Measurements from ENCODE around the gene BIN2. TPM values are rescaled to one million over a fixed set of nuclear protein-coding genes. Genes with fewer than 3 reads are reported as not detected.
A peak's percentile ranks its signal among the peaks of the same experiment; 100 is the strongest.
"Not testable (repeated sequence)": the region's sequence is repeated elsewhere in the genome, so short reads cannot be mapped to it uniquely, and the experiment has no call there.

Gene BIN2
- total RNA-seq, 1 experiment from 2014 or later = not detected

DNA sequence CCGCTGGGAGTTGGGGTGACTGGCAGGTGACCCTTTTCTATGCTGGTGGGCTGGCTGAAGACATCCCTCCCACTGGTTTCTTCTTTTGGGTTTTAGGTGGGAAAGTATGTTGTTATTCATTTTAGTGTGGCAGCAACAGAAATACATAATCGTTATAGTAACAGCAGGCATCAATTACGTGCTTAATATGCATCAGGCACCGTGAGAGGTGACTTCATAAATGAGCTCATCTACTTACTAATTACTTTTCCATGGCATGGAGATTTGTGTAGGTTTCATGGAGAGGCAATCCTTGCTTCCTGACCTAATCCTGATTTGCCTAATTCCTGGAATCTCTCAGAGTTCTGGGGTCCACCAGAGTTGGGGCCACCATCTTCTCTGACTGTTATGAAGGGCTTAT is 35.9 kb upstream of the BIN2 start:
- DNase-seq = no peak

GRCh38 chr12:51358496-51358895 is 34.5 kb upstream of the BIN2 start:
- no peaks in the 10 kb centered on the region for H3K4me1 ChIP-seq

More for the DNA sequence above, 35.9 kb upstream of the BIN2 start:
- no peak overlapping the region for H3K4me3 ChIP-seq
- H3K36me3 ChIP-seq = no peaks in the 10 kb centered on the region
- H3K27me3 ChIP-seq = peaks cover 5% of the 10 kb centered on the region; the same call in 1 of the 2 replicates
- no peak overlapping the region for H3K27ac ChIP-seq
- H3K4me1 ChIP-seq = no peaks in the 10 kb centered on the region
- H3K9me3 ChIP-seq (replicated peaks) = no peaks in the 10 kb centered on the region

GRCh38 chr12:51357374-51358047 is 33.5 kb upstream of the BIN2 start:
- Histone ChIP-seq H3K27me3 (peaks cover 5% of the 10 kb centered on the region; the same call in 1 of the 2 replicates), H3K36me3 (no peaks in the 10 kb centered on the region), H3K4me1 (no peaks in the 10 kb centered on the region), H3K4me3 (no peak overlapping the region), H3K27ac (no peak overlapping the region), H3K9me3 (replicated peaks) (no peaks in the 10 kb centered on the region)
- no peak for DNase-seq

More at GRCh38 chr12:51358496-51358895, 34.5 kb upstream of the BIN2 start:
- no peaks in the 10 kb centered on the region for H3K9me3 ChIP-seq (replicated peaks)
- H3K4me3 ChIP-seq = no peak overlapping the region
- DNase-seq = no peak
- no peak overlapping the region for H3K27ac ChIP-seq
- peaks cover 5% of the 10 kb centered on the region; the same call in 1 of the 2 replicates for H3K27me3 ChIP-seq
- H3K36me3 ChIP-seq = no peaks in the 10 kb centered on the region

DNA sequence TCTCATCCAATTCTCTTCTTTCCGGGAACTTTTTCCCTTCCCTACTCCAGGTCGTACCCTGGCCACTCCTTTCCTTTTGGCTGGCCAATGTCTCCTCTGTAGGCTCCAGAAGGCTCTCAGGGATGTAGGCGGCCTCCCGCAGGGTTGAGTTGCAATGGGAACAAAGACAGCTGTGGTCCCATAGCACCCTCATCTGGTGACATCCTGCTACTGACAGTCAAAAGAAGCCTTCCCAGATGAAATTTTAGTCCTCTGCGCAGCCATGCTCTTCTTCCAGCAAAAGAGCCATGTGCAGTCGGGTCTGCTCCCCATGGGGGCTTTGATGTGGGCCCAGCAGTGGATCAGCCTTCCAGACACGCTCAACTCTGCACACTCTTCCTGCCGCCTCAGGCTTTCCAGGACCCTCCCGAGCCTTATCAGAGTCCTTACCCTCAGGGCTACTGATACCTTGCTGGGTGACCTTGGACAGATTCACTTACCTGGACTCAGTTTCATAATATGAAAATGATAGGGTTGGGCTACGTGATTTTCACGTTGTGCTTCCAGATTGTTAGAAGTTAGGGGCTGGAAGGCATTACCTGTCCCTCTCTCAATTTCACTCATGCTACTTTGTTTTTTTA is 28.0 kb upstream of the BIN2 start:
- Histone ChIP-seq H3K27ac (no peak overlapping the region), H3K4me3 (no peak overlapping the region), H3K27me3 (peaks cover 3% of the 10 kb centered on the region), H3K4me1 (no peaks in the 10 kb centered on the region), H3K9me3 (replicated peaks) (no peaks in the 10 kb centered on the region), H3K36me3 (no peaks in the 10 kb centered on the region)
- DNase-seq = peak; percentile 74 to 90

DNA sequence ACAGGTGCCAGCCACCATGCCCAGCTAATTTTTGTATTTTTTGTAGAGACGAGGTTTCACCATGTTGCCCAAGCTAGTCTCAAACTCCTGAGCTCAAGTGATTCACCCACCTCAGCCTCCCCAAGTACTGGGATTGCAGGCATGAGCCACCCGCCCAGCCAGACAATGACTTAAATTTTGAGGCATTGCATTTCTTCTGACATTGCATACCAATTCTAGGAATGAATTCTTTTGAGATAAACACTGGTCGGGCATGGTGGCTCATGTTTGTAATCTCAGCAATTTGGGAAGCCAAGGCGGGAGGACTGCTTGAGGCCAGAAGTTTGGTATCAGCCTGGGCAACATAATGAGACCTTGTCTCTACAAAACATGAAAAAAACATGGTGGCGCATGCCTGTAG is 25.1 kb upstream of the BIN2 start:
- Histone ChIP-seq H3K27ac (no peak overlapping the region), H3K36me3 (no peaks in the 10 kb centered on the region), H3K9me3 (replicated peaks) (no peaks in the 10 kb centered on the region), H3K27me3 (peaks cover 3% of the 10 kb centered on the region), H3K4me1 (no peaks in the 10 kb centered on the region), H3K4me3 (no peak overlapping the region)
- no peak for DNase-seq

- Histone ChIP-seq H3K36me3 (no peaks in the 10 kb centered on the region), H3K9me3 (replicated peaks) (no peaks in the 10 kb centered on the region), H3K27me3 (peaks cover 3% of the 10 kb centered on the region), H3K4me3 (no peak overlapping the region), H3K27ac (no peak overlapping the region), H3K4me1 (no peaks in the 10 kb centered on the region)
- DNase-seq = no peak
Measured at GRCh38 chr12:51348116-51348515, 24.1 kb upstream of the BIN2 start.

DNA sequence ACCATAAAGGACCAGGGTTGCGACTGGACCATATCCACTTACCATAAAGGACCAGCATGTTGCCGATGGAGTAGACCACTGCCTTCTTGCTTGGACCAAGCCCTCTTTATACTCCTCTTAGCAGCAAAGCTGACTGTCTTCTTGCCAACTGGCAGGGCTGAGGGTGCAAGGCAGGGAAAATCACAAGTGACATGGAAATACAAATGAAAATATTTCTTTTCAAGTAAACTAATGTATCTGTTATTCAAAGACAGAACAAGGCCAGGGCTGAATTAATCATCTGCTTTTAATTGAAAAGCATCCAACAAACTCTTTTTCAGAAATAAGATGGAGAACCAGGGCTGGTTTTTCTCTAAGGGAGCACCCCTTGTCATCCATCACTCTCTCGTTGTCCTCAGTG is 22.6 kb upstream of the BIN2 start, which contains the start of gene CELA1:
Gene CELA1, minus strand, starts transcription at position 99 of the 400 bp plus-strand sequence. Its CDS starts 41 bp downstream, at position 58.
- Histone ChIP-seq H3K27ac (no peak within 1 kb of the TSS), H3K4me1 (no peaks in the 10 kb centered on the region), H3K9me3 (replicated peaks) (no peaks in the 10 kb centered on the region), H3K27me3 (peaks cover 2% of the 10 kb centered on the region), H3K36me3 (no peaks in the 10 kb centered on the region), H3K4me3 (no peak within 1 kb of the TSS)
- DNase-seq = no peak

GRCh38 chr12:51345681-51346080 is 21.7 kb upstream of the BIN2 start:
- no peaks in the 10 kb centered on the region for H3K36me3 ChIP-seq
- no peaks in the 10 kb centered on the region; the same call in 1 of the 2 replicates for H3K27me3 ChIP-seq
- no peak overlapping the region for H3K4me3 ChIP-seq
- no peak overlapping the region for H3K27ac ChIP-seq
- no peaks in the 10 kb centered on the region; the same call in 1 of the 2 replicates for H3K4me1 ChIP-seq
- no peak for DNase-seq
- no peaks in the 10 kb centered on the region for H3K9me3 ChIP-seq (replicated peaks)

- no peak for DNase-seq
- H3K27me3 ChIP-seq = no peaks in the 10 kb centered on the region; the same call in 1 of the 2 replicates
- H3K27ac ChIP-seq = no peak overlapping the region
Measured at GRCh38 chr12:51343201-51343600, 19.2 kb upstream of the BIN2 start.

DNA sequence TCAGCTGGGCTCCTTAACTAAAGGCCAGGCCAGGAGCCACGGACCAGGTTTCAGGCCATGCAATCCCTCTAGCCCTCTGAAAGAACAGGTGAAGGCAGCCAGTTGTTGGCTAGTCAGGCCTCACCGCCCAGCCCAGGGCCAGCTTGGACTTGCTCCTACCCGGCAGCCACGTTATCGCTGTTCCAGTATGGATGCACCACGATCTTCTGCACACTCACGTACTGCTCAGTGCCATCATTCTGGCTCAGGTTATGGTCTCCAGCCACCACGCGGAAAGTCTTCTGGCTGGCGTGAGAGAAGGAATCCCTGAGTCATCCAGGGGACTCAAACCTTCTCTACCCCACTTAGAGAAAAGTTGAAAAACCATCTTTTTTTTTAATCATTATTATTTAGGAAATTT is 18.4 kb upstream of the BIN2 start:
- no peaks in the 10 kb centered on the region; the same call in 1 of the 2 replicates for H3K27me3 ChIP-seq
- H3K4me1 ChIP-seq = no peaks in the 10 kb centered on the region; the same call in 1 of the 2 replicates
- H3K4me3 ChIP-seq = no peak overlapping the region
- H3K36me3 ChIP-seq = no peaks in the 10 kb centered on the region
- DNase-seq = no peak
- no peaks in the 10 kb centered on the region for H3K9me3 ChIP-seq (replicated peaks)
- H3K27ac ChIP-seq = no peak overlapping the region

More at GRCh38 chr12:51343201-51343600, 19.2 kb upstream of the BIN2 start:
- Histone ChIP-seq H3K9me3 (replicated peaks) (no peaks in the 10 kb centered on the region), H3K4me1 (no peaks in the 10 kb centered on the region; the same call in 1 of the 2 replicates), H3K4me3 (no peak overlapping the region), H3K36me3 (no peaks in the 10 kb centered on the region)

GRCh38 chr12:51341251-51342007 is 17.5 kb upstream of the BIN2 start:
- no peaks in the 10 kb centered on the region; the same call in 1 of the 2 replicates for H3K4me1 ChIP-seq
- H3K36me3 ChIP-seq = no peaks in the 10 kb centered on the region
- H3K9me3 ChIP-seq (replicated peaks) = no peaks in the 10 kb centered on the region
- no peak overlapping the region for H3K4me3 ChIP-seq
- no peaks in the 10 kb centered on the region; the same call in 1 of the 2 replicates for H3K27me3 ChIP-seq
- no peak overlapping the region for H3K27ac ChIP-seq
- DNase-seq = peak; percentile 68 to 86

DNA sequence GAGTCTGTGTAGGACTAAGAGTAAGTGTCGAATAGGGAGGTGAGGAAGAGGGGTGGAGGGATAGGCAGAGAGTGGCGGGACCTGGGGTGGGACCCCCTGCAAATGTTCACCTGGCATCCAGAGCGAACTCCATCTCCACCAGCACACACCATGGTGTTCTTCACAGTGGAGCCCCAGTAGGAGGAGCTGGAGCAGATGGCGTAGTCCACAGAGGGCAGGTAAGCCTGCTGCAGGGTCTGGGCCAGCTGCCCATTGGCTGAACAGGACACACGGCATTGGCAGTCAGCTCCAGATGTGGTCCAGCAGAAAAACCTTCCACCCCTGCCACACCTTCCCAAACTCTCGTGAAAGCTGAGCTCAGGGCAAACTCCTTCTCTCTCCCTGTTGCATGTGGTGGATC is 15.8 kb upstream of the BIN2 start:
- H3K27me3 ChIP-seq = peaks cover 2% of the 10 kb centered on the region; the same call in 1 of the 2 replicates
- H3K4me1 ChIP-seq = no peaks in the 10 kb centered on the region; the same call in 1 of the 2 replicates
- H3K9me3 ChIP-seq (replicated peaks) = no peaks in the 10 kb centered on the region
- H3K27ac ChIP-seq = no peak overlapping the region
- no peaks in the 10 kb centered on the region for H3K36me3 ChIP-seq
- no peak overlapping the region for H3K4me3 ChIP-seq
- DNase-seq = no peak

- not testable (repeated sequence) for H3K27me3 ChIP-seq; H3K9me3 ChIP-seq (replicated peaks); H3K4me3 ChIP-seq; H3K4me1 ChIP-seq; H3K27ac ChIP-seq; DNase-seq; H3K36me3 ChIP-seq
Measured at GRCh38 chr12:51337336-51337735, 13.4 kb upstream of the BIN2 start.

- no peaks in the 10 kb centered on the region for H3K9me3 ChIP-seq (replicated peaks)
- no peaks in the 10 kb centered on the region for H3K36me3 ChIP-seq
- H3K4me3 ChIP-seq = no peak overlapping the region
- H3K27ac ChIP-seq = no peak overlapping the region
- DNase-seq = no peak
- no peaks in the 10 kb centered on the region for H3K4me1 ChIP-seq
- H3K27me3 ChIP-seq = peaks cover 9% of the 10 kb centered on the region; the same call in 1 of the 2 replicates
Measured at GRCh38 chr12:51335931-51336330, 12.0 kb upstream of the BIN2 start.

- H3K9me3 ChIP-seq (replicated peaks) = no peaks in the 10 kb centered on the region
- H3K27me3 ChIP-seq = peaks cover 9% of the 10 kb centered on the region; the same call in 1 of the 2 replicates
- DNase-seq = no peak
- H3K4me1 ChIP-seq = no peaks in the 10 kb centered on the region
- no peaks in the 10 kb centered on the region for H3K36me3 ChIP-seq
- H3K27ac ChIP-seq = no peak overlapping the region
- no peak overlapping the region for H3K4me3 ChIP-seq
Measured at GRCh38 chr12:51334764-51335163, 10.8 kb upstream of the BIN2 start.

All from SJCRH30 (cell line).